Upper lobe of left lung (tissue), 4 donors: Measurements from ENCODE around the gene PTGER1.

Experiments
- EP300 ChIP-seq, 4 donors: sonication (generic); formaldehyde crosslinking; IDR thresholded peaks; one replicate each; pipeline ENCODE4 v1.5.1; 2017; ENCODE audit warnings: antibody characterized with exemption in 4 of 4, control low read depth in 2 of 4
- POLR2A ChIP-seq, 4 donors: fragments of 450-650 bp; IDR thresholded peaks; one replicate each; pipeline ENCODE4 v1.5.1; 2016 to 2017; ENCODE audit warnings: antibody characterized with exemption in 4 of 4, mild to moderate bottlenecking in 2 of 4
- POLR2AphosphoS5 ChIP-seq, 2 donors: sonication (generic); formaldehyde crosslinking; IDR thresholded peaks; one replicate each; pipeline ENCODE4 v1.5.1; 2017; ENCODE audit warnings: antibody characterized with exemption in 2 of 2
- TF ChIP-seq, protein P1 (sequence below), 6 experiments: fragments of 450-650 bp in 4 of 6; fragments of 200-600 bp in 2 of 6; sonication (generic) in 2 of 6; IDR thresholded peaks; one replicate each; pipeline ENCODE4 v1.5.1; 2016 to 2019; ENCODE audit warnings: antibody characterized with exemption in 6 of 6

DNA sequence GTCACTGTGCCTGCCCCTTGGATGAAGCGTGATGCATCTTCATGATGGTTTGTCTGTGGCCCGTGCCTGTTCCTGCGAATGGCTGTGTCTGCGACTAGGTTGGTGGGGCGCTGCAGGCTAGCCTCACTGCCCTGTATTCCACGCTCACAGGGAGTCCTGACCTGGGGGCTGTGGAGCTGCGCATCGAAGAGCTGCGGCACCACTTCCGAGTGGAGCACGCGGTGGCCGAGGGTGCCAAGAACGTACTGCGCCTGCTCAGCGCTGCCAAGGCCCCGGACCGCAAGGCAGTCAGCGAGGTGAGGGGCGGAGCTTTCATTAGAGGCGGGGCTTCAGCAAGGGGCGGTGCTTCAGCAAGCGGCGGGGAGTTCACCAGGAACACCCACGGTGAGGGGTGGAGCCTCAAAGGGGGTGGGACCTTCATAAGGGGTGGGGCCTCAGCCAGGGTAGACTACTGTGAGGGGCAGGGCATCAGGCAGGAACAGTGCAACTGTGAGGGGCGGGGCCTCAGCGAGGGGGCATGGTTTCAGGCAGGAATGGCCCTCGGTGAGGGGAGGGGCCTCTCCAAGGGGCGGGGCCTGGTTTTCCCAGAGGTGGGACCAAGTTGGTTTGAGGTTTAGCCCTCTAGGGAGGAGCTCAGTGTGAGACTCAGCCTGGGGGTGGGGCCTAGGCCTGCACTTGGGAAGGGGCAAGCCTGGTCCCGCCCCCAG is 24.8 kb downstream of the PTGER1 start:
- TF ChIP-seq, protein P1, sequence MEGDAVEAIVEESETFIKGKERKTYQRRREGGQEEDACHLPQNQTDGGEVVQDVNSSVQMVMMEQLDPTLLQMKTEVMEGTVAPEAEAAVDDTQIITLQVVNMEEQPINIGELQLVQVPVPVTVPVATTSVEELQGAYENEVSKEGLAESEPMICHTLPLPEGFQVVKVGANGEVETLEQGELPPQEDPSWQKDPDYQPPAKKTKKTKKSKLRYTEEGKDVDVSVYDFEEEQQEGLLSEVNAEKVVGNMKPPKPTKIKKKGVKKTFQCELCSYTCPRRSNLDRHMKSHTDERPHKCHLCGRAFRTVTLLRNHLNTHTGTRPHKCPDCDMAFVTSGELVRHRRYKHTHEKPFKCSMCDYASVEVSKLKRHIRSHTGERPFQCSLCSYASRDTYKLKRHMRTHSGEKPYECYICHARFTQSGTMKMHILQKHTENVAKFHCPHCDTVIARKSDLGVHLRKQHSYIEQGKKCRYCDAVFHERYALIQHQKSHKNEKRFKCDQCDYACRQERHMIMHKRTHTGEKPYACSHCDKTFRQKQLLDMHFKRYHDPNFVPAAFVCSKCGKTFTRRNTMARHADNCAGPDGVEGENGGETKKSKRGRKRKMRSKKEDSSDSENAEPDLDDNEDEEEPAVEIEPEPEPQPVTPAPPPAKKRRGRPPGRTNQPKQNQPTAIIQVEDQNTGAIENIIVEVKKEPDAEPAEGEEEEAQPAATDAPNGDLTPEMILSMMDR (IDR thresholded peaks at IDR 0.05) = no peak
- TF ChIP-seq POLR2A (IDR thresholded peaks at IDR 0.05) (no peak), POLR2AphosphoS5 (IDR thresholded peaks at IDR 0.05) (no peak), EP300 (IDR thresholded peaks at IDR 0.05) (no peak)
